MM.1S (cell line): ENCODE measurements around the gene NAT8L.

Experiments
- DNase-seq: peaks from one replicate; pipeline ENCODE4 v3.0.0-alpha.2; 2015
- H2AFZ ChIP-seq: fragments of 300-600 bp; sonication (generic); 2 replicates; pipeline ENCODE4 v1.6.0; 2016; ENCODE audit warnings: antibody characterized with exemption, low read length
- H3F3A ChIP-seq: fragments of 300-600 bp; sonication (generic); 2 replicates; pipeline ENCODE4 v1.6.1; 2016; ENCODE audit warnings: mild to moderate bottlenecking, antibody characterized with exemption, low read length, moderate library complexity, mixed read lengths; ENCODE audit not compliant: insufficient read depth
- H3K27ac ChIP-seq: fragments of 300-600 bp; sonication (generic); 2 replicates; pipeline ENCODE4 v1.5.1; 2016; ENCODE audit warnings: mild to moderate bottlenecking, low read length
- H3K27me3 ChIP-seq: fragments of 300-600 bp; sonication (generic); replicated peaks from 2 replicates; pipeline ENCODE4 v1.6.0; 2016; ENCODE audit warnings: low read length; ENCODE audit not compliant: insufficient read depth
- H3K36me3 ChIP-seq: fragments of 300-600 bp; sonication (generic); replicated peaks from 2 replicates; pipeline ENCODE4 v1.6.1; 2016; ENCODE audit warnings: mild to moderate bottlenecking, low read length, mixed read lengths; ENCODE audit not compliant: insufficient read depth
- H3K4me1 ChIP-seq: fragments of 300-600 bp; sonication (generic); 2 replicates; pipeline ENCODE4 v1.6.1; 2016; ENCODE audit warnings: low read length, mixed read lengths
- H3K4me2 ChIP-seq: fragments of 300-600 bp; sonication (generic); 2 replicates; pipeline ENCODE4 v1.6.0; 2016; ENCODE audit warnings: low read depth, low read length
- H3K4me3 ChIP-seq: fragments of 300-600 bp; sonication (generic); 2 replicates; pipeline ENCODE4 v1.5.1; 2016; ENCODE audit warnings: low read length, mixed read lengths
- H3K79me2 ChIP-seq: fragments of 300-600 bp; sonication (generic); 2 replicates; pipeline ENCODE4 v1.6.1; 2016; ENCODE audit warnings: mixed run types, low read length, mixed read lengths
- H3K9ac ChIP-seq: fragments of 300-600 bp; sonication (generic); 2 replicates; pipeline ENCODE4 v1.6.1; 2016; ENCODE audit warnings: low read length, mixed read lengths
- H3K9me2 ChIP-seq: fragments of 300-600 bp; sonication (generic); replicated peaks from 2 replicates; pipeline ENCODE4 v1.6.1; 2016; ENCODE audit warnings: mild to moderate bottlenecking, low read length, mixed read lengths; ENCODE audit not compliant: insufficient read depth
- H3K9me3 ChIP-seq: fragments of 300-600 bp; sonication (generic); replicated peaks from 2 replicates; pipeline ENCODE4 v1.6.1; 2016; ENCODE audit warnings: mild to moderate bottlenecking, low read length, mixed read lengths; ENCODE audit not compliant: insufficient read depth
- H4K20me1 ChIP-seq: fragments of 300-600 bp; sonication (generic); 2 replicates; pipeline ENCODE4 v1.6.1; 2016; ENCODE audit warnings: mild to moderate bottlenecking, low read length, moderate library complexity, mixed read lengths; ENCODE audit not compliant: insufficient read depth
- CTCF ChIP-seq: fragments of 300-600 bp; sonication (generic); IDR thresholded peaks from 2 replicates; pipeline ENCODE4 v1.5.1; 2016; ENCODE audit warnings: antibody characterized with exemption, low read length, mixed read lengths
- EZH2 ChIP-seq: fragments of 300-600 bp; sonication (generic); optimal IDR thresholded peaks from 2 replicates; pipeline ENCODE3; 2017; ENCODE audit warnings: low read depth, mild to moderate bottlenecking, antibody characterized with exemption, low read length, mixed read lengths
- EZH2phosphoT487 ChIP-seq: fragments of 300-600 bp; sonication (generic); IDR thresholded peaks from 2 replicates; pipeline ENCODE4 v1.6.1; 2018; ENCODE audit warnings: antibody characterized with exemption, low read length

NAT8L gene

GRCh38 chr4:2071252-2071911 is 12.3 kb downstream of the NAT8L start:
- Histone ChIP-seq H3K4me1 (no peaks in the 10 kb centered on the region), H2AFZ (no peak overlapping the region), H3K4me2 (no peak overlapping the region), H3K79me2 (no peaks in the 10 kb centered on the region), H3K9me3 (no peaks in the 10 kb centered on the region), H3K9me2 (no peaks in the 10 kb centered on the region), H3K9ac (no peak overlapping the region), H3K27me3 (peaks cover 8% of the 10 kb centered on the region), H4K20me1 (no peaks in the 10 kb centered on the region), H3F3A (no peaks in the 10 kb centered on the region), H3K4me3 (no peak overlapping the region), H3K27ac (no peak overlapping the region), H3K36me3 (no peaks in the 10 kb centered on the region)
- TF ChIP-seq CTCF (no peak), EZH2phosphoT487 (no peak), EZH2 (no peak)
- DNase-seq = no peak

- Histone ChIP-seq H3K9me2 (no peaks in the 10 kb centered on the region), H3K9ac (no peak overlapping the region), H3K4me1 (no peaks in the 10 kb centered on the region), H3K27me3 (peaks cover 5% of the 10 kb centered on the region), H4K20me1 (no peaks in the 10 kb centered on the region), H3K4me2 (no peak overlapping the region), H3K27ac (no peak overlapping the region), H3K36me3 (no peaks in the 10 kb centered on the region), H3K9me3 (no peaks in the 10 kb centered on the region), H3K4me3 (no peak overlapping the region), H3K79me2 (no peaks in the 10 kb centered on the region), H3F3A (no peaks in the 10 kb centered on the region), H2AFZ (no peak overlapping the region)
- TF ChIP-seq CTCF (no peak), EZH2 (no peak), EZH2phosphoT487 (no peak)
- no peak for DNase-seq
These were observed 13.1 kb downstream of the NAT8L start for GRCh38 chr4:2071912-2072867.

- peaks cover 5% of the 10 kb centered on the region for H3K27me3 ChIP-seq
- H3K9me3 ChIP-seq = no peaks in the 10 kb centered on the region
- no peak overlapping the region for H3K9ac ChIP-seq
- H3K36me3 ChIP-seq = no peaks in the 10 kb centered on the region
- no peaks in the 10 kb centered on the region for H3K79me2 ChIP-seq
- no peak overlapping the region for H3K4me3 ChIP-seq
- no peaks in the 10 kb centered on the region for H3F3A ChIP-seq
- H3K27ac ChIP-seq = no peak overlapping the region
- H3K4me1 ChIP-seq = no peaks in the 10 kb centered on the region
- no peak for DNase-seq
- H4K20me1 ChIP-seq = no peaks in the 10 kb centered on the region
- H3K4me2 ChIP-seq = no peak overlapping the region
- TF ChIP-seq EZH2 (no peak), CTCF (no peak), EZH2phosphoT487 (no peak)
- no peak overlapping the region for H2AFZ ChIP-seq
- no peaks in the 10 kb centered on the region for H3K9me2 ChIP-seq
These were observed 14.1 kb downstream of the NAT8L start for GRCh38 chr4:2072971-2073807.
